ENCODE results near the gene BBS9.
A peak's percentile ranks its signal among the peaks of the same experiment; 100 is the strongest.
"Not testable (repeated sequence)": the region's sequence is repeated elsewhere in the genome, so short reads cannot be mapped to it uniquely, and the experiment has no call there.

BBS9 gene

GRCh38 chr7:33449847-33450246 lies 320.5 kb downstream of the BBS9 start:
- DNase-seq: no peak

- DNase-seq: no peak
Observed at GRCh38 chr7:33452805-33453502, 323.6 kb downstream of the BBS9 start.

- DNase-seq: no peak
Observed at GRCh38 chr7:33457039-33457438, 327.7 kb downstream of the BBS9 start.

- DNase-seq: no peak
Observed at GRCh38 chr7:33458581-33458980, 329.2 kb downstream of the BBS9 start.

GRCh38 chr7:33459340-33459751 lies 330.0 kb downstream of the BBS9 start:
- DNase-seq: no peak

GRCh38 chr7:33463131-33463530 lies 333.8 kb downstream of the BBS9 start:
- no peak for DNase-seq

- no peak for DNase-seq
Observed at GRCh38 chr7:33466203-33466602, 336.8 kb downstream of the BBS9 start.

GRCh38 chr7:33471636-33472242 lies 342.4 kb downstream of the BBS9 start:
- DNase-seq: no peak

- no peak for DNase-seq
Observed at GRCh38 chr7:33472348-33473025, 343.1 kb downstream of the BBS9 start.

- no peak for DNase-seq
Observed at GRCh38 chr7:33477719-33478480, 348.5 kb downstream of the BBS9 start.

GRCh38 chr7:33484476-33484875 lies 355.1 kb downstream of the BBS9 start:
- DNase-seq: not testable (repeated sequence)

- DNase-seq: no peak
Observed at GRCh38 chr7:33485747-33486493, 356.6 kb downstream of the BBS9 start.

GRCh38 chr7:33486633-33487032 lies 357.3 kb downstream of the BBS9 start:
- no peak for DNase-seq

GRCh38 chr7:33487998-33488682 lies 358.8 kb downstream of the BBS9 start:
- no peak for DNase-seq

GRCh38 chr7:33494474-33494873 lies 365.1 kb downstream of the BBS9 start:
- no peak for DNase-seq

- DNase-seq: no peak
Observed at GRCh38 chr7:33495207-33495606, 365.8 kb downstream of the BBS9 start.

- no peak for DNase-seq
Observed at GRCh38 chr7:33497051-33497450, 367.7 kb downstream of the BBS9 start.

GRCh38 chr7:33500703-33501701 lies 371.6 kb downstream of the BBS9 start:
- peak; percentile 63 for DNase-seq

- no peak for DNase-seq
Observed at GRCh38 chr7:33503014-33503413, 373.6 kb downstream of the BBS9 start.

- DNase-seq: no peak
Observed at GRCh38 chr7:33503736-33504135, 374.4 kb downstream of the BBS9 start.

GRCh38 chr7:33504266-33504665 lies 374.9 kb downstream of the BBS9 start:
- peak; percentile 46 for DNase-seq
